ENCODE measurements around the gene ACTRT2. TPM values are rescaled to one million over a fixed set of nuclear protein-coding genes. Genes with fewer than 3 reads are reported as not detected.

ACTRT2 gene
- total RNA-seq, 1 donor from 2014 or later = not detected

- TF ChIP-seq CTCF (IDR thresholded peaks at IDR 0.05; ENCODE audit: insufficient read depth, low read length, severe bottlenecking) = no peak
- H3K36me3 ChIP-seq (ENCODE audit: control insufficient read depth, insufficient read depth, low read length) = no peaks in the 10 kb centered on the region
- no peak overlapping the region for H3K4me3 ChIP-seq (ENCODE audit: low read depth, low read length)
- no peak for FAIRE-seq
- DNase-seq (ENCODE audit: low read depth) = no peak
- no peaks in the 10 kb centered on the region for H3K27me3 ChIP-seq (ENCODE audit: control insufficient read depth, insufficient read depth, low read length)
Measured at GRCh38 chr1:3009021-3009420, 12.2 kb upstream of the ACTRT2 start.

DNA sequence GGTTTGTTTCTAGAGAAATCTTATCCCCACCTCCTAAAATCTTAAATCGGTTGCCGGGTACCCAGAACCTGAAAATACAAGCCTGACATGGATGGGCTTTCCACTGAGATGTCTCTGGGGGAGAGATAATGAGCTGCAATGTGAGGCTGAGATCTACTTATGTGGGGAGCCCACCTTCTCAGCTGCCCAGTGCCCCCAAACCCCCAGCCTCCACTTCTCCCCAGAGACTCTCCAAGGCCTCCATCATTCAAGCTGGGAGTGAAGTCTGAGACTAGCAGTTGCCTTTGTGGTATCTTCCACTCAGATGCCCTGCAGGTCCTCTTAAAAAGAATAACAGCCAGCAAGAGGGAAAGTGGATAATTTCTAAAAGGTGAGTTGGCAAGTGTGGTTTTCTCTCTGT, 11.7 kb upstream of the ACTRT2 start:
- TF ChIP-seq CTCF (IDR thresholded peaks at IDR 0.05; ENCODE audit: insufficient read depth, low read length, severe bottlenecking) = no peak
- no peaks in the 10 kb centered on the region for H3K36me3 ChIP-seq (ENCODE audit: control insufficient read depth, insufficient read depth, low read length)
- FAIRE-seq (no peak), DNase-seq (ENCODE audit: low read depth) (no peak)
- no peaks in the 10 kb centered on the region for H3K27me3 ChIP-seq (ENCODE audit: control insufficient read depth, insufficient read depth, low read length)
- no peak overlapping the region for H3K4me3 ChIP-seq (ENCODE audit: low read depth, low read length)

- no peak overlapping the region for H3K4me3 ChIP-seq (ENCODE audit: low read depth, low read length)
Measured at GRCh38 chr1:3011127-3011526, 10.1 kb upstream of the ACTRT2 start.

DNA sequence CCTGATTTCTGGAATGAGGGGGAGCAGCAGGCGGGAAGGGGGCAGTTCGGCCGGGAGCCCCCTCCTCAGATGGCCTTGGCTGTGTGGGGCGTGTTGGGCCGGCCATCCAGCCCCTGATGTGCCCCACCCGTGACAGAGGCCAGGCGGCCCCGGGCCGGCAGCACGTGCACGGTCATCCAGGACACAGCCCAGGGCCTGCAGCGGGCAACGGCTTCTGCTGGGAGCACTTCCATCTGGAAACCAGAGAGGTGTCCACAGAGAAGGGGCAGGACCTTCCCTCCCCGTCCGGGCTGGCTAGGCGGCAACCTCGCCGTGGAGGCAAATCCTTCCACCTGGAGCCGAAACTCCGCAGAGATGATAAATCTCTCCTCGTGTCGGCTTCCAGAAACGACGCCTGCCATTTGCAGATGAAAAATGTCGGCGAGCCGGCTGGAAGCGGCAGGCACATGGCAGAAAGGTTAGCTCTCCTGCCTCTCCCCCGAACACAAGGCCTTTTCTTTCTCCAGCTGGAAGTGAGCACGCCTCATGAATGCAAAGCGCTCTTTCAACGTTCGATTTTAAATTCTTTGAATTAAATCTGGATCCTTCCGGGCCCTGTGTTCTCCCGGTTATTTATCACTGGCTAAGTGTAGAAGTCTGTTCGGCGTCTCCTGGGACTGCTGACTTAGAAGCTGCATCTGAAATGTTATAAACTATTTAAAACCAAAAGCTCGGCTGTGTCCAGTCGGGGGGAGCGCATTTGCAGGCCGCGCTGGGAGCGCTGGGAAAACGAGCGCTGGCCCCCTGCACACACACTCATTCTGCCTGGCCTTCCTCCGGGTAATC, 9.4 kb upstream of the ACTRT2 start:
- no peaks in the 10 kb centered on the region for H3K27me3 ChIP-seq (ENCODE audit: control insufficient read depth, insufficient read depth, low read length)
- H3K36me3 ChIP-seq (ENCODE audit: control insufficient read depth, insufficient read depth, low read length) = no peaks in the 10 kb centered on the region
- no peak overlapping the region for H3K4me3 ChIP-seq (ENCODE audit: low read depth, low read length)
- no peak for DNase-seq (ENCODE audit: low read depth)
- no peak for FAIRE-seq
- no peak for TF ChIP-seq CTCF (IDR thresholded peaks at IDR 0.05; ENCODE audit: insufficient read depth, low read length, severe bottlenecking)

More at GRCh38 chr1:3011127-3011526, 10.1 kb upstream of the ACTRT2 start:
- H3K27me3 ChIP-seq (ENCODE audit: control insufficient read depth, insufficient read depth, low read length) = no peaks in the 10 kb centered on the region
- DNase-seq (ENCODE audit: low read depth) = no peak
- no peak for TF ChIP-seq CTCF (IDR thresholded peaks at IDR 0.05; ENCODE audit: insufficient read depth, low read length, severe bottlenecking)
- FAIRE-seq = no peak
- H3K36me3 ChIP-seq (ENCODE audit: control insufficient read depth, insufficient read depth, low read length) = no peaks in the 10 kb centered on the region

GRCh38 chr1:3012456-3013291, 8.6 kb upstream of the ACTRT2 start:
- DNase-seq (ENCODE audit: low read depth) (no peak), FAIRE-seq (no peak)
- H3K4me3 ChIP-seq (ENCODE audit: low read depth, low read length) = no peak overlapping the region
- peak; percentile 38 for TF ChIP-seq CTCF (IDR thresholded peaks at IDR 0.05; ENCODE audit: insufficient read depth, low read length, severe bottlenecking)
- no peaks in the 10 kb centered on the region for H3K27me3 ChIP-seq (ENCODE audit: control insufficient read depth, insufficient read depth, low read length)
- H3K36me3 ChIP-seq (ENCODE audit: control insufficient read depth, insufficient read depth, low read length) = no peaks in the 10 kb centered on the region

All from bronchial epithelial cell (primary cell).